ENCODE results near the gene MPC1.

DNA sequence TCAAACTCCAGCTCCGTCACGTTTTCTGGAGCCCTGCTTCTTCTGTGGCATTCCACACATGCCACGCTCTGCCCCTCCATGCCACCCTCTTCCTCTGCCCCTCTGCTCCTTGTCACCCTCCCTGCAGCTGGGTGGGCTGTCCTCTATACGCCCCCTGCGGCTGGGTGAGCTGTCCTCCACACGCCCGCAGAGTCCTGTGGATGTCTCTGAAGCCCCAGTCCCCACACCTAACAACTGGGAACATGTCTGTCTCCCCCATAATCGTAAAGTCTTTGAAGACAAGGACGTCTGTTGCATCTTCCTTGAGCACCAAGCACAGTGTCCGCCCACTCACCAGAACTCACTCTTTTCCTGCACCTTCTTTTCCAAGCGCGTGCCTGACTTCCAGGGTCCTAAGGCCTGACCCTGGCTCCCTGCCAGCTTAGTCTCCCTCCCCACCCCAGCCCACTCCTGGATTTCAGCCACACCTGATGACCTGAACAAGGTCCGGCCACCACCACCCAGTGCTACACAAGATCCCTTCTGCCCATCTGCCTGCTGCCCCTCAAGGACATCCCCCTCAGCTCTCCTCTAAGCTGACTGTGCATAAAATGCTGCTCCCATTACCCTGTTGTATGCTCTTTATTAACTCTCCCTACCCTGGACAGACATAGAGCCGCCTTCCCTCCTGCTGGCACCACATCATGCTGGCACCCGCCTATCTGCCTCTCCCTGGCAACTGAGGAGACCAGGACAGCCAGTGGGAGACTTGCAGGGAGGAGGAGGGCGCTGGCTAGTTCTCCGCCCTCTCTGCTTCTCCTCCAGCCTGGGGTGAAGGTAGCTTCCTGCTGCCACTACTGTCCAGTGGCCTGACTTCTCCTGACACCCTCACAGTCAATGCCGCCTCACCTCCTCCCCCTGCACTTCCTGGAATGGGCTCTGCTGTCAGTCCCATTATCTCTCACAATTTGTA, 63.8 kb downstream of the MPC1 start:
- TF ChIP-seq, protein P1, sequence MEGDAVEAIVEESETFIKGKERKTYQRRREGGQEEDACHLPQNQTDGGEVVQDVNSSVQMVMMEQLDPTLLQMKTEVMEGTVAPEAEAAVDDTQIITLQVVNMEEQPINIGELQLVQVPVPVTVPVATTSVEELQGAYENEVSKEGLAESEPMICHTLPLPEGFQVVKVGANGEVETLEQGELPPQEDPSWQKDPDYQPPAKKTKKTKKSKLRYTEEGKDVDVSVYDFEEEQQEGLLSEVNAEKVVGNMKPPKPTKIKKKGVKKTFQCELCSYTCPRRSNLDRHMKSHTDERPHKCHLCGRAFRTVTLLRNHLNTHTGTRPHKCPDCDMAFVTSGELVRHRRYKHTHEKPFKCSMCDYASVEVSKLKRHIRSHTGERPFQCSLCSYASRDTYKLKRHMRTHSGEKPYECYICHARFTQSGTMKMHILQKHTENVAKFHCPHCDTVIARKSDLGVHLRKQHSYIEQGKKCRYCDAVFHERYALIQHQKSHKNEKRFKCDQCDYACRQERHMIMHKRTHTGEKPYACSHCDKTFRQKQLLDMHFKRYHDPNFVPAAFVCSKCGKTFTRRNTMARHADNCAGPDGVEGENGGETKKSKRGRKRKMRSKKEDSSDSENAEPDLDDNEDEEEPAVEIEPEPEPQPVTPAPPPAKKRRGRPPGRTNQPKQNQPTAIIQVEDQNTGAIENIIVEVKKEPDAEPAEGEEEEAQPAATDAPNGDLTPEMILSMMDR (IDR thresholded peaks at IDR 0.05; ENCODE audit: low read depth, low read length, poor library complexity, severe bottlenecking) = no peak
- no peak for TF ChIP-seq EZH2phosphoT487 (IDR thresholded peaks at IDR 0.05; ENCODE audit: borderline replicate concordance, low read length)
